Activated CD4-positive, CD25-positive, alpha-beta regulatory T cell treated with anti-CD3 and anti-CD28 coated beads, Interleukin-2, amount 50 U/mL, for 24 hours (primary cell): Measurements from ENCODE around the gene TPSD1.

Source experiments
- ATAC-seq, 2 donors: fragments of 150-1000 bp; cut with Tn5 transposase; one replicate each; pipeline ENCODE4 v1.10.0; 2021; ENCODE audit warnings: mild to moderate bottlenecking in 1 of 2, moderate library complexity in 1 of 2

The TPSD1 gene

DNA sequence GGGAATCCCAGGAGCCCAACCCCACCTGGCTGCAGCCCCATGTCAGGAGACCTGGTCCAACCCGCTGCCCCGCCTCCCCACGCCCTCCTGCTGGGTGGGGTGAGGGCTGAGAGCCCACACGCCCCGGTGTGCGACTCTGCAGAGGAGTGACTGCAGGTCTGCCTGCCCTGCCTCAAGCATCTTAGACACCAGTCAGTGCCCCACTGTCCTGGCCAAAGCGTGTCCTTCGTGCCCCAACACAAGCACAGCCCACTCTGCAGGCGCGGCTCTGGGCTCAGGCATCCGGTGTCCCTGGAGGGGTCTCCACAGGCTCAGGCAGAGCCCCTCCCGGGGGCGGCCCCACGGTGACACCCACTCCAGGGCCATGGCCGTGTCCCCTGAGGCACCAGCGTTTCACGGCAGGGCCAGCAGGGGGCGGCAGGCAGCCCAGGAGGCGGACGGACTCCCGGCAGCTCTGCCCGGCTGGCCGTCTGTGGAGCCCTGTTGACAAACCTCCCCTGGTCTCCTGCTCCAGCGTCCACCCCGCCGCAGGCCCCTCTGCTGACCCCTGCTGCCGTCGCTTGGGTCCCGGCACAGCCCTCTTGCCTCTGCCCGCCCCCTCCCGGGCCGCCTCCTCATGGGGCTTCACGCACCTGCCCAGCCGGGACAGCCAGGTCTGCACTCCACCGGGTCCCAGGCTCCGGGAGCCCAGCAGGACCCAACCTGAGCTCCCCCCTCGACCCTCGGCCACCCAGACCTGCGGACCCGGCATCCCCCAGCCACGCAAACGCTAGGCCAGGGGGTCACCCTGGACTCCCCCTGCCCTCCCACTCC is 45.0 kb downstream of the TPSD1 start:
- ATAC-seq, result peak; percentile 57 to 61

DNA sequence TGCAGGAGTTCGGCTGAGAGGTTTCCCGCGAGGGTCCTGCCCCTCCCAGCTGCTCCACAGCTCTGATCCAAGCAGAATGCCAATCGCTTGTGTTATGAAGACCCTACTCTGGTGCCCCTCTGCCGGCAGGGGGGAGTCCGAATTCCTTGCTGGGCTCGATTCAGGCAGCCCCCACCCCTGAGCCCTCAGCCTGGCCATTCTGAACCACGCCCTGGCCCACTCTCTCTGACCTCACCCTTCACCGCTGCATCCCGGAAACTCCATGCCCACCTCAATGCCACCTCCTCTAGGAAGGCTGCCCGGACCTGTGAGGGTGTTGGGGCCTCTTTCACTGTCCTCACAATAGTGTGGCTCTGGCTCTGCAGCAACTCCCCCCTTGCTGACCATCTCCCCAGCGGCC is 45.7 kb downstream of the TPSD1 start:
- ATAC-seq, result no peak

- ATAC-seq, result no peak
These were observed 50.0 kb downstream of the TPSD1 start for GRCh38 chr16:1305823-1306222.

GRCh38 chr16:1306334-1306733 is 50.5 kb downstream of the TPSD1 start:
- ATAC-seq, result no peak

DNA sequence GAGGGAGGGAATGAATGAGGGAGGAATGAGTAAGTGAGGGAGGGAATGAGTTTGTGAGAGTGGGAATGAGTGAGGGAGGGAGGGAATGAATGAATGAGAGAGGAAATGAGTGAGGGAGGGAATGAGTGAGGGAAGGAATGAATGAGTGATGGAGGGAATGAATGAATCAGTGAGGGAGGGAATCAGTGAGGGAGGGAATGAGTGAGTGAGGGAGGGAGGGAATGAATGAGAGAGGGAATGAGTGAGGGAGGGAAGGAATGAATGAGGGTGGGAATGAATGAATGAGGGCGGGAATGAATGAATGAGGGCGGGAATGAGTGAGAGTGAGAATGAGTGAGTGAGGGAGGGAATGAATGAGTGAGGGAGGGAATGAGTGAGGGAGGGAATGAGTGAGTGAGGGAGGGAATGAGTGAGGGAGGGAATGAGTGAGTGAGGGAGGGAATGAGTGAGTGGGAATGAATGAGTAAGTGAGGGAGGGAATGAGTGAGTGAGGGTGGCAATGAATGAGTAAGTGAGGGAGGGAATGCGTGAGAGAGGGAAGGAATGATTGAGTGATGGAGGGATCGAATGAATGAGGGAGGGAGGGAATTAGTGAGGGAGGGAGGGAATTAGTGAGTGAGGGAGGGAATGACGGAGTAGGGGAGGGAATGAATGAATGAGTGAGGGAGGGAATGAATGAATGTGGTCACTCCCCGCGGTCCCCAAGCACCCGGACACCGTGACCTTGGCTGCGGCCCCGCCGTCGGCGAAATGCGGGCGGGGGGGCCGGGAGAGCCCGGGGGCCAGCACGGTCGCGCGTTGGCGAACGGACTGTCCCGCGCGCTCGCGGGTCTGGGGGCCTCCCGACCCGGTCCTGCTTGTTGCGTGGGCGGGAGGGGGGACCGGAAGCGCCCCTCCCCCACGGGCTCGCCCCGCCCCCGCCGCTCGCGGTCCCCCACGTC is 52.4 kb downstream of the TPSD1 start:
- ATAC-seq, result peak; percentile 1 to 3
